Endometrial microvascular endothelial cells (primary cell): ENCODE results near the gene CBL. TPM values are rescaled to one million over a fixed set of nuclear protein-coding genes. Genes with fewer than 3 reads are reported as not detected.

Experiments
- in situ Hi-C: cut with HindIII; loops from 2 replicates; pipeline ENCODE4 v1.10.0; 2017; ENCODE audit warnings: low sequenced_read_pairs, low pct_unique_long_range_greater_than_20kb; ENCODE audit errors: inconsistent ontology term
- total RNA-seq: library from RNA; depleted of rRNA; stranded (reverse); fragments of >200 nt; gene quantifications from one replicate; pipeline ENCODE4 v1.2.3, GENCODE V29; 2015; ENCODE audit errors: inconsistent ontology term

CBL gene
- total RNA-seq, 1 donor from 2014 or later, result 20.4 TPM

- in situ Hi-C loops, result no loop called here
Measured at GRCh38 chr11:119350302-119350701, 144.2 kb downstream of the CBL start.

DNA sequence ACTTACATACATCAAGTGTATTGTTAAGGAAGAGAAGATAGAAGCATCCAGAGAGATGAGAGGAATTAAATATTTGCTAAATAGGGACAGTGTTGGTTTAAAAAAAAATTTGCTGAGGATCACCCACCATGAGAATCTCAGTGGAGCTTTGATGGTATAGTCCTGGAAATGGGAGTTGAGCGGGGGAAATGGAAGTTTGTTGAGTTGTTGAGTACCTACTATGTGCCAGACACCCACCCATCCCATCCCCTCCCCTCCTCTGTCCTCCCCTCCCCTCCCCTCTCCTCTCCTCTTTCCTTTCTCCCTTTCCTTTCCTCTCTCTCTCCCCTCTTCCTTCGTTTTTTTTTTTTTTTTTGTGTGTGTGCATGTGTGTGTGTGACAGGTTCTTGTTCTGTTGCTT lies 145.1 kb downstream of the CBL start:
- in situ Hi-C loops, result no loop called here

DNA sequence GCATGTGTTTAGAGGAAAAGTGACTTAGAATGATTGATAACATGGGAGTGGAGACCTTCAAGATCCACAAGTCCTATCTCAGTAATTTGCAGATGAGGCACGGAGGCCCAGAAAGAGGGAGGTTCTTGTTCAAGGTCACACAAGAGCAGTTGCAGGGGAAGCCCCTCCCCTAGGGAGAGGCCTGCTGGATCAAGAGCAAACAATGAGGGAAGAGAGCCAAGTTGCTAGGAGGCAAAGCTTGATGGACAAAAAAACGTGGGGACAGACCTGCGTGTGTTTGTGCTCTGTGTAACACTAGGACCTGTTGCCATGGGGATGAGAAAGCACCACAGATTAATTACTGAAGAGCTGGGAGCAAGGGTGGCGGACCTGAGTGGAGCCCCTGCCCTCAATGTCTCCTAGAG lies 146.7 kb downstream of the CBL start:
- in situ Hi-C loops, result no loop called here

- in situ Hi-C loops, result no loop called here
Measured at GRCh38 chr11:119355091-119355843, 149.1 kb downstream of the CBL start.

GRCh38 chr11:119356349-119357031 lies 150.4 kb downstream of the CBL start:
- in situ Hi-C loops, result no loop called here

GRCh38 chr11:119357074-119357473 lies 150.9 kb downstream of the CBL start:
- in situ Hi-C loops, result no loop called here

Other genes with a start within 250 kb of the CBL start
- not detected for gene FOXR1, start 234.6 kb upstream of the CBL start, total RNA-seq
- gene CENATAC, start 208.2 kb upstream of the CBL start, total RNA-seq, result 6.6 TPM
- gene RPS25, start 188.0 kb upstream of the CBL start, total RNA-seq, result 1,064 TPM
- gene TRAPPC4, start 187.6 kb upstream of the CBL start, total RNA-seq, result 82.7 TPM
- gene SLC37A4, start 175.5 kb upstream of the CBL start, total RNA-seq, result 22.6 TPM
- gene HYOU1, start 149.1 kb upstream of the CBL start, total RNA-seq, result 138 TPM
- 23.9 TPM for gene VPS11, start 138.5 kb upstream of the CBL start, total RNA-seq
- 8.2 TPM for gene HMBS, start 121.5 kb upstream of the CBL start, total RNA-seq
- 35.8 TPM for gene DPAGT1, start 104.5 kb upstream of the CBL start, total RNA-seq
- gene C2CD2L, start 99.0 kb upstream of the CBL start, total RNA-seq, result 6.2 TPM
- gene HINFP, start 84.8 kb upstream of the CBL start, total RNA-seq, result 11.4 TPM
- not detected for gene ABCG4, start 57.3 kb upstream of the CBL start, total RNA-seq
- 16.7 TPM for gene NLRX1, start 37.6 kb upstream of the CBL start, total RNA-seq
- gene NHERF4, start 20.9 kb upstream of the CBL start, total RNA-seq, result not detected
- gene MCAM, start 110.8 kb downstream of the CBL start, total RNA-seq, result 5,407 TPM
- gene RNF26, start 128.2 kb downstream of the CBL start, total RNA-seq, result 18.2 TPM
- gene C1QTNF5, start 134.5 kb downstream of the CBL start, total RNA-seq, result 115 TPM
- gene MFRP, start 140.4 kb downstream of the CBL start, total RNA-seq, result not detected
- not detected for gene USP2, start 175.4 kb downstream of the CBL start, total RNA-seq
- 9.6 TPM for gene THY1, start 216.8 kb downstream of the CBL start, total RNA-seq